ENCODE results near the gene KIAA1755.

The KIAA1755 gene

GRCh38 chr20:38203981-38204357, 56.6 kb downstream of the KIAA1755 start:
- no peak for DNase-seq (ENCODE audit: low read depth)

GRCh38 chr20:38203337-38203980, 57.1 kb downstream of the KIAA1755 start:
- no peak for DNase-seq (ENCODE audit: low read depth)

- DNase-seq (ENCODE audit: low read depth) = no peak
Measured at GRCh38 chr20:38202982-38203293, 57.6 kb downstream of the KIAA1755 start.

GRCh38 chr20:38202153-38202981, 58.2 kb downstream of the KIAA1755 start:
- DNase-seq (ENCODE audit: low read depth) = no peak

- no peak for DNase-seq (ENCODE audit: low read depth)
Measured at GRCh38 chr20:38201356-38201755, 59.2 kb downstream of the KIAA1755 start.

- DNase-seq (ENCODE audit: low read depth) = no peak
Measured at GRCh38 chr20:38200646-38201045, 59.9 kb downstream of the KIAA1755 start.

GRCh38 chr20:38199501-38200390, 60.8 kb downstream of the KIAA1755 start:
- no peak for DNase-seq (ENCODE audit: low read depth)

GRCh38 chr20:38198238-38198861, 62.2 kb downstream of the KIAA1755 start:
- no peak for DNase-seq (ENCODE audit: low read depth)

GRCh38 chr20:38197619-38198018, 62.9 kb downstream of the KIAA1755 start:
- no peak for DNase-seq (ENCODE audit: low read depth)

GRCh38 chr20:38197217-38197616, 63.3 kb downstream of the KIAA1755 start:
- no peak for DNase-seq (ENCODE audit: low read depth)

GRCh38 chr20:38196592-38196991, 63.9 kb downstream of the KIAA1755 start:
- DNase-seq (ENCODE audit: low read depth) = peak; percentile 56

GRCh38 chr20:38196076-38196475, 64.5 kb downstream of the KIAA1755 start:
- DNase-seq (ENCODE audit: low read depth) = no peak

- DNase-seq (ENCODE audit: low read depth) = no peak
Measured at GRCh38 chr20:38195521-38195920, 65.0 kb downstream of the KIAA1755 start.

- DNase-seq (ENCODE audit: low read depth) = no peak
Measured at GRCh38 chr20:38194971-38195504, 65.5 kb downstream of the KIAA1755 start.

GRCh38 chr20:38193586-38194105, 66.9 kb downstream of the KIAA1755 start:
- DNase-seq (ENCODE audit: low read depth) = no peak

GRCh38 chr20:38192323-38192885, 68.1 kb downstream of the KIAA1755 start:
- no peak for DNase-seq (ENCODE audit: low read depth)

- DNase-seq (ENCODE audit: low read depth) = no peak
Measured at GRCh38 chr20:38191654-38192053, 68.9 kb downstream of the KIAA1755 start.

GRCh38 chr20:38190936-38191371, 69.6 kb downstream of the KIAA1755 start:
- no peak for DNase-seq (ENCODE audit: low read depth)

GRCh38 chr20:38190166-38190565, 70.4 kb downstream of the KIAA1755 start:
- no peak for DNase-seq (ENCODE audit: low read depth)

GRCh38 chr20:38187517-38187916, 73.0 kb downstream of the KIAA1755 start:
- DNase-seq (ENCODE audit: low read depth) = no peak

GRCh38 chr20:38186788-38187221, 73.7 kb downstream of the KIAA1755 start:
- DNase-seq (ENCODE audit: low read depth) = no peak
